Esophagus squamous epithelium (tissue), 5 donors: ENCODE measurements around the gene HSBP1L1. TPM values are rescaled to one million over a fixed set of nuclear protein-coding genes. Genes with fewer than 3 reads are reported as not detected.

ENCODE experiments used
- DNase-seq: peaks from one replicate; lab custom pipeline; 2025; lab: John Stamatoyannopoulos, UW
- H3K27ac ChIP-seq, 4 donors: fragments of 200-600 bp; sonication (generic); one replicate each; pipeline ENCODE4 v1.5.1; 2016 to 2019; ENCODE audit warnings: mild to moderate bottlenecking in 1 of 4
- H3K27me3 ChIP-seq, 4 donors: fragments of 200-600 bp; sonication (generic); 1 replicate in 3 of 4; 2 replicates in 1 of 4; pipeline versions ENCODE4 v1.5.1 to v1.6.0; 2017 to 2021; ENCODE audit warnings: antibody characterized with exemption in 1 of 4
- H3K36me3 ChIP-seq, 3 donors: fragments of 200-600 bp; sonication (generic); one replicate each; pipeline ENCODE4 v1.5.1; 2016 to 2019
- H3K4me1 ChIP-seq, 3 donors: fragments of 200-600 bp; sonication (generic); one replicate each; pipeline ENCODE4 v1.5.1; 2017 to 2019
- H3K4me3 ChIP-seq, 4 donors: fragments of 200-600 bp; sonication (generic); 1 replicate in 3 of 4; 2 replicates in 1 of 4; pipeline ENCODE4 v1.5.1; 2016 to 2019; ENCODE audit warnings: mild to moderate bottlenecking in 2 of 4, moderate library complexity in 1 of 4
- H3K9me3 ChIP-seq, 3 donors: fragments of 200-600 bp; sonication (generic); one replicate each; pipeline ENCODE4 v1.5.1; 2016 to 2019
- POLR2A ChIP-seq, 4 donors: fragments of 450-650 bp; IDR thresholded peaks; one replicate each; pipeline ENCODE4 v1.6.1; 2017; ENCODE audit warnings: antibody characterized with exemption in 4 of 4, mild to moderate bottlenecking in 4 of 4, moderate library complexity in 3 of 4
- WGBS, 2 donors: methylation state at CpG; one replicate each; pipeline ENCODE4 v1.1.5; 2018; 5-methylcytosine and 5-hydroxymethylcytosine counted together
- intact Hi-C: fragments of 100-400 bp; cut with DNase I; formaldehyde crosslinking; loops from one replicate; pipeline ENCODE4 v1.15.0; 2022
- total RNA-seq, 4 donors: library from RNA; depleted of rRNA; stranded (reverse); fragments of >200 nt; gene quantifications; one replicate each; pipeline ENCODE4 v1.1.0, GENCODE V29; 2016
- TF ChIP-seq, protein P1 (sequence below), 6 experiments: fragments of 450-650 bp in 4 of 6; fragments of 200-600 bp in 2 of 6; sonication (generic) in 2 of 6; IDR thresholded peaks; one replicate each; pipeline ENCODE4 v1.5.1; 2016 to 2019; ENCODE audit warnings: antibody characterized with exemption in 6 of 6, mild to moderate bottlenecking in 4 of 6, moderate library complexity in 4 of 6
- donor health status: DM: yes; HTN: yes; CAD: no.

HSBP1L1 gene
- total RNA-seq, 4 donors from 2014 or later: 17.7 to 27.1 (median 25.8) TPM

DNA sequence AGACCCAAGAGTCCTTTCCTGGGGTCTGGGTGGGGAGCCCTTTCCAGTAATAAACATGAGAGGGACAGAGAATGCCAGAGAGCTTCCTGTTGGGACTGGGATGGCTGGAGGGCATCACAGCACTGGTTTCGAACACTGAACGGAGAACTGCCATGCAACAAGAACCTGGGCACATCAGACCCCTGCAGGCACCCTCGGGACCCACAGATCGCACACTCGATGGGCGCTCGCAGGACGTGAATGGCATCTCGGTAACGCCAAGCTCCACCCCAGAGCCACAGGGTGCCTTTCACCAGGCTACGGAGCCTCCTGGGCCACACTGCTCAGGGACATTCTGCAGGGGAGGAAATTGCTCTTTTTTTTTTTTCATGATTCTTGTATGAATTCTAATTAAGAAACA is 38.1 kb upstream of the HSBP1L1 start:
- TF ChIP-seq, protein P1, sequence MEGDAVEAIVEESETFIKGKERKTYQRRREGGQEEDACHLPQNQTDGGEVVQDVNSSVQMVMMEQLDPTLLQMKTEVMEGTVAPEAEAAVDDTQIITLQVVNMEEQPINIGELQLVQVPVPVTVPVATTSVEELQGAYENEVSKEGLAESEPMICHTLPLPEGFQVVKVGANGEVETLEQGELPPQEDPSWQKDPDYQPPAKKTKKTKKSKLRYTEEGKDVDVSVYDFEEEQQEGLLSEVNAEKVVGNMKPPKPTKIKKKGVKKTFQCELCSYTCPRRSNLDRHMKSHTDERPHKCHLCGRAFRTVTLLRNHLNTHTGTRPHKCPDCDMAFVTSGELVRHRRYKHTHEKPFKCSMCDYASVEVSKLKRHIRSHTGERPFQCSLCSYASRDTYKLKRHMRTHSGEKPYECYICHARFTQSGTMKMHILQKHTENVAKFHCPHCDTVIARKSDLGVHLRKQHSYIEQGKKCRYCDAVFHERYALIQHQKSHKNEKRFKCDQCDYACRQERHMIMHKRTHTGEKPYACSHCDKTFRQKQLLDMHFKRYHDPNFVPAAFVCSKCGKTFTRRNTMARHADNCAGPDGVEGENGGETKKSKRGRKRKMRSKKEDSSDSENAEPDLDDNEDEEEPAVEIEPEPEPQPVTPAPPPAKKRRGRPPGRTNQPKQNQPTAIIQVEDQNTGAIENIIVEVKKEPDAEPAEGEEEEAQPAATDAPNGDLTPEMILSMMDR (IDR thresholded peaks at IDR 0.05): no peak
- no peak for TF ChIP-seq POLR2A (IDR thresholded peaks at IDR 0.05)
- Histone ChIP-seq H3K27ac (no peak overlapping the region), H3K4me1 (peaks cover 0 to 11% (median 0%) of the 10 kb centered on the region in 3 donors), H3K36me3 (peaks cover 7 to 84% (median 7%) of the 10 kb centered on the region in 3 donors), H3K27me3 (no peaks in the 10 kb centered on the region), H3K4me3 (no peak overlapping the region), H3K9me3 (peaks cover 0 to 28% (median 21%) of the 10 kb centered on the region in 3 donors)
- intact Hi-C loops: no loop called here
- WGBS, 2 donors: 70 to 97% methylated on average over 6 to 8 of the region's 11 CpGs
- no peak for DNase-seq

DNA sequence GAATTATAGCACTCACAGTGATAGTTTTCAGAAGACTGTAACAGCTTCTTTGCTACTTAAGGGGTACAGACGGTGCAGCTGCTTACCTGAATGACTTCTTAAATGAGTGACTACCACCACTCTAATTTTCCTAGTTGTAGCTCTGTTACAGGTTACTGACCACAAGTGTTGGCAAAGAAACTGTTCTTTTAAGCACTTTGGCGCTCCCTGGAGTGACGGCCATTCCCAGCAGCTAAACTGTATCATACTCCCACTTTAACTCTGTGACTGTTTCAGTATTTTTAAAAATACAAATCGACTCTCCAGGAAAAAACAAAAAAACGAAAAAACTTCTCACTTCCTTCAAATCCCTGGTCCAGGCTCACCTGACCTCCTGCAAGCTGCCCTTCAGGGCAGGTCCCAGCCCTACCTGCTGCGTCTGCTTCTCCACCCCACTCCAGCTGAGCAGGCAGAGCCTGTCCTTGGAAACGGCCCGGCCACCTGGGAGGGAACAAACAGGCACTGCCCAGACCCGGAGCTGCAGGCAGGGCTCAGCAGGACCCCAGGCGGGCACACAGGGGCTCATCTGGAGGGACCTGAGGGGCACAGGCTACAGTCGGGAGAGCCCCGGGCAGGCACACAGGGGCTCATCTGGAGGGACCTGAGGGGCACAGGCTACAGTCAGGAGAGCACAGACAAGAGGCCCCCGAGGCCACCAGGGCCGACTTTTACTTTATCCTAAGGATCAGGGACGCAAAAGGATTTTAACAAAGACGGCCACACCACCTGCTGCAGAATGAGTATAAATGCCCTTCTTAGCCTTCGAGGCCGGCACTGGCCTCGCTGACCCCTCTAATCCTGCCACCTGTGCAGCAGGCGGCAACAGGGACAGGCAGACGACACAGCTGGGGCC is 37.5 kb upstream of the HSBP1L1 start:
- H3K9me3 ChIP-seq: peaks cover 0 to 35% (median 27%) of the 10 kb centered on the region in 3 donors
- no peak overlapping the region for H3K4me3 ChIP-seq
- no peak for DNase-seq
- H3K27me3 ChIP-seq: no peaks in the 10 kb centered on the region
- intact Hi-C loops: no loop called here
- TF ChIP-seq, protein P1 (IDR thresholded peaks at IDR 0.05): no peak
- TF ChIP-seq POLR2A (IDR thresholded peaks at IDR 0.05): no peak
- H3K36me3 ChIP-seq: peaks cover 7 to 87% (median 7%) of the 10 kb centered on the region in 3 donors
- 82 to 85% methylated on average over 6 to 8 of the region's 21 CpGs for WGBS, 2 donors
- H3K27ac ChIP-seq: no peak overlapping the region
- H3K4me1 ChIP-seq: peaks cover 0 to 11% (median 0%) of the 10 kb centered on the region in 3 donors

DNA sequence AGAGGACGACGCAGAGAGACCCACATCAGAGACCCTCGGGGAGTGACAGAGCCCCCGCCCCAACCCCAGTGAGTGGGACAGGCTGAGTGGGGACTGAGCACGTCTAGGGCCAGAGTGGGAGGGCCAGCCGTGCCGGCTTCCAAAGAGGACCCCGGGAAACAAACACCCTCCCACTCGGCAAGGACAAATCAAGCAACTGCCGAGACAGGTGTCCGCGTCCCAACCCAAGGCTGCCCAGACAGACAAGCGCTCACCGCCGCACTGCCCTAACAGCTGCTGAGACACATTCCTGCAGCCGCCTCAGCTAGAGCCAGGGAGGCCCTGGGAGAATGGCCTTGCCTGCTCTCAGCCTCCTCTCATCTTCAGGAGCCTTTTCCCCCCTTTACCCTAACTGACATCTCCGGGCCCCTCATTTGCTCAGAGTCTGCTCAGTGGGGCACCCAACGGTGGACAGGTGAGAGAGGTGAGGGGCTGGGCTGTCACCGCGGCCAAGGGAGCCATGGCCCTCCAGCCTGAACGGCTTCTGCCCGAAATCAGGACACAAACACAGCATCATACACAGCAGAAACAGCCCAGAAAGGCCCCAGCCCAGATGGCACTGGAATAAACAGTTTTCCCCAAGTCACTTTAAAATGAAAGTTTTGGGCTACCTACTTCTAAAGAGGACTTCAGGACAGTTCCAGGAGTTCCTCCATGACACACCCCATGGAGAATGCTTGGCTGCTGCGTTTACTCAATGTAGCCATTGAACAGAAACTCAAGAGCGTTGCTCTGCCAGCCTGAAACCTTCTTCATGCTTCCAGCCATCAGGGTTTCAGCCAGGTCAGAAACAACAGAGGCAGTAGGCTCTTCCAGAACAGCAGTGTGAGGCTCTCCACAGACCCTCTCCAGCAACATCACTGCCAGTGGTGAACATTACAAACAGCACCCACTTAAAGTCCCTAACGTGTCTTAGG is 36.6 kb upstream of the HSBP1L1 start:
- Histone ChIP-seq H3K9me3 (peaks cover 0 to 42% (median 28%) of the 10 kb centered on the region in 3 donors), H3K4me3 (no peak overlapping the region), H3K4me1 (peaks cover 0 to 11% (median 0%) of the 10 kb centered on the region in 3 donors), H3K36me3 (peaks cover 7 to 83% (median 7%) of the 10 kb centered on the region in 3 donors), H3K27me3 (no peaks in the 10 kb centered on the region), H3K27ac (no peak overlapping the region)
- DNase-seq: no peak
- intact Hi-C loops: no loop called here
- 86 to 95% methylated on average over 4 to 6 of the region's 25 CpGs for WGBS, 2 donors
- no peak for TF ChIP-seq POLR2A (IDR thresholded peaks at IDR 0.05)
- TF ChIP-seq, protein P1 (IDR thresholded peaks at IDR 0.05): no peak

DNA sequence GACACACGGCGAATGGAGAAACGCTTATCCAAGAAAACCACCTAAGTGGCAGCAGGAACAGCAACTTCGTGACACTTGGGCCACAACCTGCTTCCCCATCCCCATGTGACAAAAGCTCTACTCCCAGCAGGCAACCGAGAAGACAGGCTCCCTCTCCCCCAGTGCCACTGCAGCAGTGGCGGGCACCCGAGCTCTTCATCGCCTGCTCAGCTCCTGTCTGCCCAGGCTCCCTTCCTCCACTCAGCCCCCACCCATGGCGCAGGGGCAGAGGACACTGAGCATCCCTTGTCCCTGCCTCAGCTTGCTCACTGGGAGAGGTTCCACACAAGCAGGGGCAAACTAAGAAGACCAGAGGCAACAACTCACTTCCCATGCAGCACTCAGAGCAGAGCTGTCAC is 35.9 kb upstream of the HSBP1L1 start:
- Histone ChIP-seq H3K9me3 (peaks cover 0 to 49% (median 33%) of the 10 kb centered on the region in 3 donors), H3K36me3 (peaks cover 7 to 84% (median 7%) of the 10 kb centered on the region in 3 donors), H3K4me1 (peaks cover 0 to 11% (median 0%) of the 10 kb centered on the region in 3 donors), H3K27me3 (no peaks in the 10 kb centered on the region), H3K27ac (no peak overlapping the region), H3K4me3 (no peak overlapping the region)
- no peak for DNase-seq
- intact Hi-C loops: no loop called here
- 100% methylated on average over 4 of the region's 9 CpGs; no CpG with 5 or more reads in 1 of the 2 donors for WGBS, 2 donors
- TF ChIP-seq, protein P1 (IDR thresholded peaks at IDR 0.05): no peak
- no peak for TF ChIP-seq POLR2A (IDR thresholded peaks at IDR 0.05)
